Transverse colon (tissue), 3 donors: ENCODE results near the gene PKD1.

Source experiments
- POLR2A ChIP-seq: fragments of 450-650 bp; IDR thresholded peaks from one replicate; pipeline ENCODE4 v1.6.1; 2016; ENCODE audit warnings: antibody characterized with exemption, mild to moderate bottlenecking, moderate library complexity
- TF ChIP-seq, protein P1 (sequence below), 5 experiments: fragments of 200-600 bp in 3 of 5; fragments of 450-650 bp in 2 of 5; sonication (generic) in 3 of 5; IDR thresholded peaks; 1 replicate in 2 of 5; 2 replicates in 3 of 5; pipeline ENCODE4 v1.5.1; 2016 to 2017; ENCODE audit warnings: antibody characterized with exemption in 5 of 5, inconsistent platforms in 3 of 5, mild to moderate bottlenecking in 2 of 5, moderate library complexity in 1 of 5

GRCh38 chr16:2143878-2144485 is 8.3 kb upstream of the PKD1 start:
- TF ChIP-seq, protein P1, sequence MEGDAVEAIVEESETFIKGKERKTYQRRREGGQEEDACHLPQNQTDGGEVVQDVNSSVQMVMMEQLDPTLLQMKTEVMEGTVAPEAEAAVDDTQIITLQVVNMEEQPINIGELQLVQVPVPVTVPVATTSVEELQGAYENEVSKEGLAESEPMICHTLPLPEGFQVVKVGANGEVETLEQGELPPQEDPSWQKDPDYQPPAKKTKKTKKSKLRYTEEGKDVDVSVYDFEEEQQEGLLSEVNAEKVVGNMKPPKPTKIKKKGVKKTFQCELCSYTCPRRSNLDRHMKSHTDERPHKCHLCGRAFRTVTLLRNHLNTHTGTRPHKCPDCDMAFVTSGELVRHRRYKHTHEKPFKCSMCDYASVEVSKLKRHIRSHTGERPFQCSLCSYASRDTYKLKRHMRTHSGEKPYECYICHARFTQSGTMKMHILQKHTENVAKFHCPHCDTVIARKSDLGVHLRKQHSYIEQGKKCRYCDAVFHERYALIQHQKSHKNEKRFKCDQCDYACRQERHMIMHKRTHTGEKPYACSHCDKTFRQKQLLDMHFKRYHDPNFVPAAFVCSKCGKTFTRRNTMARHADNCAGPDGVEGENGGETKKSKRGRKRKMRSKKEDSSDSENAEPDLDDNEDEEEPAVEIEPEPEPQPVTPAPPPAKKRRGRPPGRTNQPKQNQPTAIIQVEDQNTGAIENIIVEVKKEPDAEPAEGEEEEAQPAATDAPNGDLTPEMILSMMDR (IDR thresholded peaks at IDR 0.05), result no peak
- no peak for TF ChIP-seq POLR2A
